A673 (cell line): ENCODE measurements around the gene IL18. TPM values are rescaled to one million over a fixed set of nuclear protein-coding genes. Genes with fewer than 3 reads are reported as not detected.

Experiments used
- BruUV-seq: library from RNA; stranded (reverse); fragments of 400-500 nt; replicated peaks from 2 replicates; lab custom pipeline; 2021; lab: Mats Ljungman, UMichigan
- CTCF ChIA-PET: fragments of 300-600 bp; sonication (Branson Sonifier 250); formaldehyde crosslinking; loops from one replicate; lab custom pipeline; 2022; ENCODE audit warnings: antibody characterized with exemption; lab: Charles Lee
- POLR2A ChIA-PET: fragments of 300-600 bp; sonication (Branson Sonifier 250); formaldehyde crosslinking; loops from one replicate; lab custom pipeline; 2022; ENCODE audit warnings: antibody characterized with exemption; ENCODE audit not compliant: low non-redundant PET; lab: Charles Lee
- DNase-seq: peaks from one replicate; pipeline ENCODE4 v3.0.0-alpha.2; 2015; ENCODE audit warnings: low spot score
- H3K27ac ChIP-seq: fragments of 200-600 bp; sonication (generic); 2 replicates; pipeline ENCODE4 v1.5.1; 2016; ENCODE audit warnings: mixed run types, low read depth, mild to moderate bottlenecking, mixed read lengths, antibody characterized with exemption, low read length; ENCODE audit not compliant: poor library complexity, severe bottlenecking
- H3K27me3 ChIP-seq: fragments of 200-600 bp; sonication (generic); replicated peaks from 2 replicates; pipeline ENCODE4 v1.6.1; 2017; ENCODE audit warnings: mixed run types, low read depth, mild to moderate bottlenecking, mixed read lengths, antibody characterized with exemption, low read length; ENCODE audit not compliant: insufficient read depth, poor library complexity
- H3K36me3 ChIP-seq: fragments of 200-600 bp; sonication (generic); 2 replicates; pipeline ENCODE4 v1.6.1; 2016; ENCODE audit warnings: mixed run types, mild to moderate bottlenecking, mixed read lengths, antibody characterized with exemption, low read length; ENCODE audit not compliant: insufficient read depth, poor library complexity, severe bottlenecking
- H3K4me1 ChIP-seq: fragments of 200-600 bp; sonication (generic); 2 replicates; pipeline ENCODE4 v1.6.1; 2017; ENCODE audit warnings: mixed run types, mild to moderate bottlenecking, mixed read lengths, antibody characterized with exemption, low read length; ENCODE audit not compliant: insufficient read depth, poor library complexity, severe bottlenecking
- H3K4me3 ChIP-seq: fragments of 200-600 bp; sonication (generic); 2 replicates; pipeline ENCODE4 v1.5.1; 2016; ENCODE audit warnings: low read depth, mixed run types, mild to moderate bottlenecking, mixed read lengths, low read length; ENCODE audit not compliant: poor library complexity, severe bottlenecking
- H3K9me3 ChIP-seq: fragments of 200-600 bp; sonication (generic); 2 replicates; pipeline ENCODE4 v1.6.1; 2016; ENCODE audit warnings: mixed run types, low read depth, mild to moderate bottlenecking, mixed read lengths, antibody characterized with exemption, low read length; ENCODE audit not compliant: poor library complexity, severe bottlenecking
- CTCF ChIP-seq: fragments of 300-800, 200-600 bp; sonication (generic); conservative IDR thresholded peaks from 2 replicates; pipeline ENCODE4 v1.5.1; 2017; ENCODE audit warnings: low read depth, mild to moderate bottlenecking, antibody characterized with exemption, low read length, moderate library complexity, mixed read lengths
- EZH2 ChIP-seq: fragments of 200-600 bp; sonication (generic); IDR thresholded peaks from 2 replicates; pipeline ENCODE4 v1.6.1; 2017; ENCODE audit warnings: borderline replicate concordance, low read depth, mild to moderate bottlenecking, mixed read lengths, antibody characterized with exemption, low read length; ENCODE audit not compliant: poor library complexity, severe bottlenecking
- intact Hi-C: fragments of 100-400 bp; cut with micrococcal nuclease; formaldehyde crosslinking; loops from one replicate; pipeline ENCODE4 v1.10.0; 2022; ENCODE audit not compliant: unreplicated experiment
- total RNA-seq: library from RNA; stranded (reverse); gene quantifications from 2 replicates; pipeline ENCODE4 v1.2.3, GENCODE V29; 2021

Gene IL18
- total RNA-seq, 1 experiment from 2014 or later = not detected

DNA sequence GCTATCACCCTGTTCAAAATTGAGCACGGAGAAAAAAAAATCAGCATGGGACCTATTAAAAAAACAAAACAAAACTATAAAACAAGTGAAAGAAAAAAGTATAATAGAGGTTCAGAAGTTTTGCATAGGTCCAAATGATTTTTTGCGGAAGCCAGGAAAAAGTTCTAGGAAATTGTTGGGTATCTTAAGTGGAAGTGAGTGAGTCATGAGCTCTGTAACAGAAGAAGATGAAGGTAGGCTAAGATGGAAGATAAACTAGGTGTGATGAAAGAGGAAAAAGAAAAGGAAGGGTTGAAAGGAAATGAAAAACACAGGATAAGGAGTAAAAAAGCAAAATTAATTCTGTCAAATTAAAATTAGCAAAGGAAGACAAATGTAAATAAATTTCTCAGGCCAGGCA is 49.4 kb downstream of the IL18 start:
- ChIA-PET POLR2A (interaction anchor here (0.5 to 0.6 kb wide), 2 partner anchors 10 to 29 kb away, joined by 3 to 11 read pairs; no protein-coding TSS in a partner anchor), CTCF (interaction anchor here (0.6 to 1.2 kb wide), 3 partner anchors 13 to 165 kb away, joined by 3 to 17 read pairs (median 3); no protein-coding TSS in a partner anchor)
- no TSS peak for BruUV-seq
- peaks cover 3% of the 10 kb centered on the region for H3K9me3 ChIP-seq
- peaks cover 10% of the 10 kb centered on the region for H3K4me1 ChIP-seq
- TF ChIP-seq CTCF (no peak), EZH2 (no peak)
- H3K4me3 ChIP-seq = no peak overlapping the region
- DNase-seq = no peak
- no peaks in the 10 kb centered on the region for H3K36me3 ChIP-seq
- intact Hi-C loops = no loop called here
- no peaks in the 10 kb centered on the region for H3K27me3 ChIP-seq
- H3K27ac ChIP-seq = no peak overlapping the region

DNA sequence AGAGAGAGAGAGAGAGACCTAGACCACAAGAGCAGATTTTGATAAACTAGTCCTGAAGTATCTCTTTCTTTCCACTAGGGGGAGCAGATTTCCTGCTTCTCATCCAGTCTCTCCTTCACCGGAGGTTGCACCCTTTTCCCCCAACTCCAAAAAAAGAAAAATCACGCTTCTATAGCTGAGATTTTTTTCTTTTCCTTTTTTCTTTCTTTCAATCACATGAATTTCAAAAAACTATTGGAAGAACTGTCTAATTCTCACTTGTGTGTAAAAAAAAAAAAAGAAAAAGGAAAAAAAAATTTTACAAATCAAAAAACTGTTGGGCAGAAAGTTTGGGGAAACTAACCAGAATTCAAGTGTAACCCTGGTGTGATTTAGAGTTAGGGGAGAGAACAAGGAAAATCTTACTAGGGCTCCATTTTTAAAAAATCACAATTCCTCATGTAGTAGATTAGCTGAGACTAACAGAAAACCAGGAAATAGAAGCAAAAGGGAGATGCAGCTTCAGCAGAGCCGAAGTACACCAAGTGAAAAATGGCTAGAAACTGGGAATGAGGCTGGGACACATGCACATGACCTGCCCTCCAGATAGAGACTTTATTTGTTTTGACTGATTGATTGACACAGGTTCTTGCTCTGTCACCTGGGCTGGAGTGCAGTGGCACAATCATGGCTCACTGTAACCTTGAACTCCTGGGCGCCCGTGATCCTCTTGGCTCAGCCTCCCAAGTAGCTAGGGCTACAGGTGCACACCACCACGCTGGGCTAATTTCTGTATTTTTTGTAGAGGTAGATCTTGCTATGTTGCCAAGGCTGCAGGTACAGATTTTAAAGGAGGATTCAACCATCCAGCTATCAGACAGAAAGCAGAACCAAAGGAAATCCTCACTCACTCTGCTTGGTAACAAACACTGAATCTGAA is 50.1 kb downstream of the IL18 start:
- no peaks in the 10 kb centered on the region for H3K36me3 ChIP-seq
- intact Hi-C loops = loop anchor here (1.0 kb wide), 2 partner anchors 62 to 167 kb away; partner anchors contain the start of gene BCO2
- CTCF ChIA-PET = interaction anchor here (0.6 to 1.3 kb wide), 11 partner anchors 12 to 1805 kb away, joined by 3 to 17 read pairs (median 4); partner anchors contain the start of gene BCO2
- H3K27me3 ChIP-seq = no peaks in the 10 kb centered on the region
- H3K4me1 ChIP-seq = peaks cover 5% of the 10 kb centered on the region
- POLR2A ChIA-PET = interaction anchor here (0.5 to 0.6 kb wide), 3 partner anchors 10 to 31 kb away, joined by 3 to 11 read pairs (median 3); no protein-coding TSS in a partner anchor
- TF ChIP-seq CTCF (peak; percentile 76), EZH2 (no peak)
- H3K27ac ChIP-seq = no peak overlapping the region
- H3K4me3 ChIP-seq = no peak overlapping the region
- BruUV-seq = no TSS peak
- H3K9me3 ChIP-seq = peaks cover 3% of the 10 kb centered on the region
- peak; percentile 82 for DNase-seq

GRCh38 chr11:112106070-112106469 is 57.8 kb downstream of the IL18 start:
- Histone ChIP-seq H3K9me3 (peaks cover 3% of the 10 kb centered on the region), H3K36me3 (no peaks in the 10 kb centered on the region), H3K4me1 (no peaks in the 10 kb centered on the region), H3K27me3 (no peaks in the 10 kb centered on the region), H3K27ac (no peak overlapping the region), H3K4me3 (no peak overlapping the region)
- no peak for DNase-seq
- intact Hi-C loops = no loop called here
- no TSS peak for BruUV-seq
- TF ChIP-seq CTCF = no peak
- no peak for TF ChIP-seq EZH2
- CTCF ChIA-PET = interaction anchor here (0.6 kb wide), 1 partner anchor 62 kb away, joined by 3 read pairs; no protein-coding TSS in a partner anchor
- POLR2A ChIA-PET = no interaction called here
